ENCODE measurements around the gene UGT1A3. TPM values are rescaled to one million over a fixed set of nuclear protein-coding genes. Genes with fewer than 3 reads are reported as not detected.

UGT1A3 gene
- polyA plus RNA-seq (2012; ENCODE audit: insufficient read length, low read depth), result not detected

DNA sequence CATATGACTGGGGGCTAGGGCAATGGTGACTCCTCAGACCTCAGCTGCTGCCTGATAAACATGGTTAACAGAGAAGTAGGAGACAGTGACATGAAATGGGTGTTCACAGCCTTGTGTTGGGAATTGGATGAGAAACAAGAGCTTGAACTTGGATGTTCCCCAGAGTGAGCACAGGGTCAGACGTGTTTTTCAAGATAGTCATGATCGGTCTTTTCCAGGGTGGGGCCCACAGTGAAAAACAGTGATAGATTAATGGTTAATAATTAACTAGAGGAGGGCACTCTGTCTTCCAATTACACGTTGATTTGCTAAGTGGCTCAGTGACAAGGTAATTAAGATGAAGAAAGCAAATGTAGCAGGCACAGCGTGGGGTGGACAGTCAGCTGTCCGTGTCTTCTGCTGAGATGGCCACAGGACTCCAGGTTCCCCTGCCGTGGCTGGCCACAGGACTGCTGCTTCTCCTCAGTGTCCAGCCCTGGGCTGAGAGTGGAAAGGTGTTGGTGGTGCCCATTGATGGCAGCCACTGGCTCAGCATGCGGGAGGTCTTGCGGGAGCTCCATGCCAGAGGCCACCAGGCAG is at the start of gene UGT1A3:
UGT1A3 (plus strand) TSS at position 320 of the 579 bp plus-strand sequence; CDS start at position 405, 85 bp downstream.
- TF ChIP-seq, protein P1, sequence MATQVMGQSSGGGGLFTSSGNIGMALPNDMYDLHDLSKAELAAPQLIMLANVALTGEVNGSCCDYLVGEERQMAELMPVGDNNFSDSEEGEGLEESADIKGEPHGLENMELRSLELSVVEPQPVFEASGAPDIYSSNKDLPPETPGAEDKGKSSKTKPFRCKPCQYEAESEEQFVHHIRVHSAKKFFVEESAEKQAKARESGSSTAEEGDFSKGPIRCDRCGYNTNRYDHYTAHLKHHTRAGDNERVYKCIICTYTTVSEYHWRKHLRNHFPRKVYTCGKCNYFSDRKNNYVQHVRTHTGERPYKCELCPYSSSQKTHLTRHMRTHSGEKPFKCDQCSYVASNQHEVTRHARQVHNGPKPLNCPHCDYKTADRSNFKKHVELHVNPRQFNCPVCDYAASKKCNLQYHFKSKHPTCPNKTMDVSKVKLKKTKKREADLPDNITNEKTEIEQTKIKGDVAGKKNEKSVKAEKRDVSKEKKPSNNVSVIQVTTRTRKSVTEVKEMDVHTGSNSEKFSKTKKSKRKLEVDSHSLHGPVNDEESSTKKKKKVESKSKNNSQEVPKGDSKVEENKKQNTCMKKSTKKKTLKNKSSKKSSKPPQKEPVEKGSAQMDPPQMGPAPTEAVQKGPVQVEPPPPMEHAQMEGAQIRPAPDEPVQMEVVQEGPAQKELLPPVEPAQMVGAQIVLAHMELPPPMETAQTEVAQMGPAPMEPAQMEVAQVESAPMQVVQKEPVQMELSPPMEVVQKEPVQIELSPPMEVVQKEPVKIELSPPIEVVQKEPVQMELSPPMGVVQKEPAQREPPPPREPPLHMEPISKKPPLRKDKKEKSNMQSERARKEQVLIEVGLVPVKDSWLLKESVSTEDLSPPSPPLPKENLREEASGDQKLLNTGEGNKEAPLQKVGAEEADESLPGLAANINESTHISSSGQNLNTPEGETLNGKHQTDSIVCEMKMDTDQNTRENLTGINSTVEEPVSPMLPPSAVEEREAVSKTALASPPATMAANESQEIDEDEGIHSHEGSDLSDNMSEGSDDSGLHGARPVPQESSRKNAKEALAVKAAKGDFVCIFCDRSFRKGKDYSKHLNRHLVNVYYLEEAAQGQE (IDR thresholded peaks at IDR 0.05; ENCODE audit: insufficient read depth in 1 of 2, low read depth in 2 of 2, low read length in 2 of 2), result no peak
- TF ChIP-seq TAF1 (IDR thresholded peaks at IDR 0.05; ENCODE audit: borderline replicate concordance, insufficient read depth, low read length) (no peak), POLR2AphosphoS5 (IDR thresholded peaks at IDR 0.05; ENCODE audit: low read depth, low read length) (no peak), FOXP2 (optimal IDR thresholded peaks at IDR 0.05; ENCODE audit: borderline replicate concordance, extremely low read depth, extremely low read length, insufficient read depth) (no peak), SIN3A (IDR thresholded peaks at IDR 0.05; ENCODE audit: borderline replicate concordance, insufficient read depth, low read length) (no peak)

DNA sequence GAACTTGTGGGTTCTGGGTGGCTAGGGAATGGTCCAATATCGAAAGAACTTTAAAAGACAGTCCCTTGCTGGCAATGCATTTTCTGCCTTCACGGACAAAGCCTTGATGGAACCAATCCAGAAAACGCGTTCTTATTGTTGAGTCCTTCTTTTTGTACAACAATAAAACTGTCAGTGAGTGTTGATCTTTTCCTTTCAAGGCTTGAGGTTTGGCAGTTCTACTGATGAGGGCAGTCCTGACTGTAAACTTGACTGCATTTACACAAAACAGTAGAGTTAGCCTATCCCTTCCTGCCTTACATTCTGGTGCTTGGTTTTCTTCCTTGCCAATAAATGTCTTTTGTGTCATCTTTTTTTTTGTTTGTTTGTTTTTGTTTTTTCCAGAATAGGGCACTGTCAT is 49.6 kb upstream of the UGT1A3 start:
- TF ChIP-seq, protein P1 (IDR thresholded peaks at IDR 0.05; ENCODE audit: insufficient read depth in 1 of 2, low read depth in 2 of 2, low read length in 2 of 2), result no peak
- TF ChIP-seq SIN3A (IDR thresholded peaks at IDR 0.05; ENCODE audit: borderline replicate concordance, insufficient read depth, low read length) (no peak), TAF1 (IDR thresholded peaks at IDR 0.05; ENCODE audit: borderline replicate concordance, insufficient read depth, low read length) (no peak), FOXP2 (optimal IDR thresholded peaks at IDR 0.05; ENCODE audit: borderline replicate concordance, extremely low read depth, extremely low read length, insufficient read depth) (no peak), POLR2AphosphoS5 (IDR thresholded peaks at IDR 0.05; ENCODE audit: low read depth, low read length) (no peak)

DNA sequence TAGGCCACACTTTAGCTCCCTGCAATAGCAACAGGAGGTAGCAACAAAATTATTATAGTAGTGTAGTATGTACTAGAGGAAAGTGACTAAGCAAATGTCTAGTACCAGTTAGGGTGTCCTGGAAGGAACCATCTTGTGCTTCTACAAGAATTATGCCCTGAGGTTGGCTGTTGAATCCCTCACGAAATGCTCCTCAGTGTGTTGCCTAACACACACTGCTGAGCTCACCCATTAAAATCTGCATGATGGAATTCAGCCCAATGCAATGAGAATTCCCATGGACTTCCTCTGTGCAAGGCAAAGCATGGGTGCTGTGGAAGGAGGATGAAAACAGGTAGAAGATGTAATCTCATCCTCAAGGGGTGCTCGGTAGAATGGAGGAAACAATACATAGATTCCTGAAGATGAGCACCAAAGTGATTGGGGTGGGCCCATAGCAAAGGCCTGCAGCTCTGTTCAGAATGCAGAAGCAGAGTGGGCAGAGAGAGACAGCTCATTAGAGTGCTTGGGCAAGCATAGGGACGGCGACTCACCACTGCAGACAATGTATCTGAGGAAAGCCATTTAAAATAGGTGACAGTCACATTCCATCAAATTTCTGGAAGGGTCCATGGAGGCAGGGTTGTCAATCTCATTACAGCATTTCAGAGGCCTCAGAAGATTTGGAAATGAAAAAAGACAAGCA is 48.3 kb upstream of the UGT1A3 start:
- TF ChIP-seq POLR2AphosphoS5 (IDR thresholded peaks at IDR 0.05; ENCODE audit: low read depth, low read length) (no peak), FOXP2 (optimal IDR thresholded peaks at IDR 0.05; ENCODE audit: borderline replicate concordance, extremely low read depth, extremely low read length, insufficient read depth) (no peak), SIN3A (IDR thresholded peaks at IDR 0.05; ENCODE audit: borderline replicate concordance, insufficient read depth, low read length) (no peak), TAF1 (IDR thresholded peaks at IDR 0.05; ENCODE audit: borderline replicate concordance, insufficient read depth, low read length) (no peak)
- TF ChIP-seq, protein P1 (IDR thresholded peaks at IDR 0.05; ENCODE audit: insufficient read depth in 1 of 2, low read depth in 2 of 2, low read length in 2 of 2), result no peak

DNA sequence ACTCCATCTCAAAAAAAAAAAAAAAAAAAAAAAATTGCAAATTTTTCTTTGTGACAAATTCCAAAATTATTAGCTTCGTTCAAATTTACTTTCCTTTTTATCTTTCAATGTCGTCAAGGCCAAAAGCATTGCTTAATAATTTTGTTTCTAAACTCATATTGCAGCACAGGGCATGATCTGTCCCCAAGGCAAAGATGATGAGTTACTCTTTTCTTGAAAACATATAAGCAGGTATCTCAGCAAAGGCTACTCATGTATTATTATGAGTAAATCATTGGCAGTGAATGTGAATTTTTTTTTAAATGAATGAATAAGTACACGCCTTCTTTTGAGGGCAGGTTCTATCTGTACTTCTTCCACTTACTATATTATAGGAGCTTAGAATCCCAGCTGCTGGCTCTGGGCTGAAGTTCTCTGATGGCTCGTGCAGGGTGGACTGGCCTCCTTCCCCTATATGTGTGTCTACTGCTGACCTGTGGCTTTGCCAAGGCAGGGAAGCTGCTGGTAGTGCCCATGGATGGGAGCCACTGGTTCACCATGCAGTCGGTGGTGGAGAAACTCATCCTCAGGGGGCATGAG is 47.2 kb upstream of the UGT1A3 start, which contains the start of gene UGT1A7:
UGT1A7 (plus strand) TSS at position 381 of the 579 bp plus-strand sequence; CDS start at position 418, 37 bp downstream.
- TF ChIP-seq, protein P1 (IDR thresholded peaks at IDR 0.05; ENCODE audit: insufficient read depth in 1 of 2, low read depth in 2 of 2, low read length in 2 of 2), result no peak
- TF ChIP-seq FOXP2 (optimal IDR thresholded peaks at IDR 0.05; ENCODE audit: borderline replicate concordance, extremely low read depth, extremely low read length, insufficient read depth) (no peak), TAF1 (IDR thresholded peaks at IDR 0.05; ENCODE audit: borderline replicate concordance, insufficient read depth, low read length) (no peak), POLR2AphosphoS5 (IDR thresholded peaks at IDR 0.05; ENCODE audit: low read depth, low read length) (no peak), SIN3A (IDR thresholded peaks at IDR 0.05; ENCODE audit: borderline replicate concordance, insufficient read depth, low read length) (no peak)
